MG63 (cell line): Measurements from ENCODE around the gene TREM2. TPM values are rescaled to one million over a fixed set of nuclear protein-coding genes. Genes with fewer than 3 reads are reported as not detected.
"Not testable (repeated sequence)": the region's sequence is repeated elsewhere in the genome, so short reads cannot be mapped to it uniquely, and the experiment has no call there.

ENCODE experiments used
- DNase-seq: peaks from one replicate; pipeline ENCODE4 v3.0.0-alpha.2; 2020
- H3K27me3 ChIP-seq: fragments of 250-450 bp; sonication (Bioruptor Pico); 2 replicates; pipeline ENCODE4 v1.5.1; 2020; ENCODE audit warnings: mild to moderate bottlenecking, moderate library complexity
- H3K36me3 ChIP-seq: fragments of 250-450 bp; sonication (Bioruptor Pico); 2 replicates; pipeline ENCODE4 v1.5.1; 2020; ENCODE audit warnings: mild to moderate bottlenecking, moderate library complexity
- H3K4me3 ChIP-seq: fragments of 250-450 bp; sonication (Bioruptor Pico); 2 replicates; pipeline ENCODE4 v1.5.1; 2020; ENCODE audit warnings: mild to moderate bottlenecking, moderate library complexity
- H3K9me3 ChIP-seq: fragments of 250-450 bp; sonication (Bioruptor Pico); 2 replicates; pipeline ENCODE4 v1.5.1; 2020; ENCODE audit warnings: mild to moderate bottlenecking, moderate library complexity
- total RNA-seq: library from RNA; depleted of rRNA; stranded (reverse); fragments of >200 nt; shearing (Covaris generic); gene quantifications from 2 replicates; pipeline ENCODE4 v1.2.3, GENCODE V29; 2014; ENCODE audit warnings: low replicate concordance; rRNA removed

TREM2 gene
- total RNA-seq, 1 experiment from 2014 or later = not detected

GRCh38 chr6:41122918-41123317 is 40.0 kb downstream of the TREM2 start:
- Histone ChIP-seq H3K36me3 (no peaks in the 10 kb centered on the region), H3K27me3 (no peaks in the 10 kb centered on the region), H3K4me3 (no peak overlapping the region), H3K9me3 (no peaks in the 10 kb centered on the region)
- no peak for DNase-seq

- Histone ChIP-seq H3K9me3 (no peaks in the 10 kb centered on the region), H3K4me3 (no peak overlapping the region), H3K27me3 (no peaks in the 10 kb centered on the region), H3K36me3 (no peaks in the 10 kb centered on the region)
- no peak for DNase-seq
Observed at GRCh38 chr6:41122373-41122772, 40.5 kb downstream of the TREM2 start.

- no peak for DNase-seq
Observed at GRCh38 chr6:41120058-41120457, 42.9 kb downstream of the TREM2 start.

GRCh38 chr6:41119508-41119907 is 43.4 kb downstream of the TREM2 start:
- Histone ChIP-seq H3K4me3 (no peak overlapping the region), H3K36me3 (no peaks in the 10 kb centered on the region), H3K9me3 (no peaks in the 10 kb centered on the region), H3K27me3 (no peaks in the 10 kb centered on the region)
- no peak for DNase-seq

More at GRCh38 chr6:41120058-41120457, 42.9 kb downstream of the TREM2 start:
- no peak overlapping the region for H3K4me3 ChIP-seq
- no peaks in the 10 kb centered on the region for H3K36me3 ChIP-seq
- H3K9me3 ChIP-seq = no peaks in the 10 kb centered on the region
- H3K27me3 ChIP-seq = no peaks in the 10 kb centered on the region

- H3K9me3 ChIP-seq, H3K27me3 ChIP-seq, H3K36me3 ChIP-seq, DNase-seq, H3K4me3 ChIP-seq: not testable (repeated sequence)
Observed at GRCh38 chr6:41115027-41115426, 47.9 kb downstream of the TREM2 start.

- H3K27me3 ChIP-seq = no peaks in the 10 kb centered on the region
- no peaks in the 10 kb centered on the region for H3K9me3 ChIP-seq
- DNase-seq = no peak
- no peak overlapping the region for H3K4me3 ChIP-seq
- no peaks in the 10 kb centered on the region for H3K36me3 ChIP-seq
Observed at GRCh38 chr6:41111017-41111416, 51.9 kb downstream of the TREM2 start.

Other genes starting within 250 kb of the TREM2 start
- gene UNC5CL, start 123.9 kb downstream of the TREM2 start, total RNA-seq = 0.20 TPM in 1 of 2 replicates, not detected in the other
- not detected in 2 replicates for gene TSPO2, start 120.6 kb downstream of the TREM2 start, total RNA-seq
- not detected in 2 replicates for gene APOBEC2, start 109.9 kb downstream of the TREM2 start, total RNA-seq
- 1.4 and 5.9 TPM in 2 replicates for gene OARD1, start 90.8 kb downstream of the TREM2 start, total RNA-seq
- 20.5 and 28.1 TPM in 2 replicates for gene NFYA, start 90.1 kb downstream of the TREM2 start, total RNA-seq
- gene TREML1, start 8.8 kb downstream of the TREM2 start, total RNA-seq = not detected in 2 replicates
- gene TREML2, start 38.0 kb upstream of the TREM2 start, total RNA-seq = not detected in 2 replicates
- not detected in 2 replicates for gene TREML4, start 65.2 kb upstream of the TREM2 start, total RNA-seq
- gene TREM1, start 123.6 kb upstream of the TREM2 start, total RNA-seq = not detected in 2 replicates
- gene NCR2, start 172.5 kb upstream of the TREM2 start, total RNA-seq = not detected in 2 replicates